ENCODE measurements around the gene DGKB. TPM values are rescaled to one million over a fixed set of nuclear protein-coding genes. Genes with fewer than 3 reads are reported as not detected.

DGKB gene
- total RNA-seq, 1 experiment from 2014 or later: not detected

DNA sequence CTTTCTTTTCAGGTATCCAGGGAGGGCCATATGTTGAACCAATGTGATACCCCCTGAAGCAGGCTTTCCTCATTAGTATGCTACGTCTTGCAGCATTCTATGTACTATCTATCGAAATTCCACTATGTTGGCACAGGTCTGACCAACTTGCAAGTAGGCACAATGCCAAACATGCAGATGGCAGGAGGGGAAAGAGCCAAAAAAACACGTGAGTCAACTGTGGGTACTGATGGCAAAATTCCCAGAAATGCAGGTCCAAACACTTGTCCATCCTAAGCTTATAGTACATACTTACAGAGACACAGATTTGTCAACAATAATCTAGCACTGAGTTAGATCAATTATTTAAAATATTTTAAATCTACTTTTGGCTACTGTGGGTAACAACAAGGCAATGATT, 394.9 kb downstream of the DGKB start:
- ChIA-PET CTCF (no interaction called here), POLR2A (ENCODE audit: low non-redundant PET) (no interaction called here)
- Histone ChIP-seq H3K27me3 (replicated peaks; ENCODE audit: insufficient read depth, low read depth, low read length, poor library complexity) (no peaks in the 10 kb centered on the region), H3K27ac (ENCODE audit: low read depth, low read length, poor library complexity, severe bottlenecking) (no peak overlapping the region), H3K4me1 (ENCODE audit: insufficient read depth, low read length, poor library complexity, severe bottlenecking) (no peaks in the 10 kb centered on the region), H3K4me3 (ENCODE audit: low read depth, low read length, poor library complexity, severe bottlenecking) (no peak overlapping the region), H3K9me3 (ENCODE audit: low read depth, low read length, poor library complexity, severe bottlenecking) (no peaks in the 10 kb centered on the region), H3K36me3 (ENCODE audit: insufficient read depth, low read length, poor library complexity, severe bottlenecking) (no peaks in the 10 kb centered on the region)
- DNase-seq (ENCODE audit: low spot score): peak; percentile 8
- no TSS peak for BruUV-seq (replicated peaks)
- TF ChIP-seq EZH2 (IDR thresholded peaks at IDR 0.05; ENCODE audit: borderline replicate concordance, low read depth, low read length, poor library complexity, severe bottlenecking) (no peak), CTCF (conservative IDR thresholded peaks at IDR 0.05; ENCODE audit: low read depth, low read length) (no peak)
- intact Hi-C loops (cut with micrococcal nuclease; ENCODE audit: unreplicated experiment): no loop called here

DNA sequence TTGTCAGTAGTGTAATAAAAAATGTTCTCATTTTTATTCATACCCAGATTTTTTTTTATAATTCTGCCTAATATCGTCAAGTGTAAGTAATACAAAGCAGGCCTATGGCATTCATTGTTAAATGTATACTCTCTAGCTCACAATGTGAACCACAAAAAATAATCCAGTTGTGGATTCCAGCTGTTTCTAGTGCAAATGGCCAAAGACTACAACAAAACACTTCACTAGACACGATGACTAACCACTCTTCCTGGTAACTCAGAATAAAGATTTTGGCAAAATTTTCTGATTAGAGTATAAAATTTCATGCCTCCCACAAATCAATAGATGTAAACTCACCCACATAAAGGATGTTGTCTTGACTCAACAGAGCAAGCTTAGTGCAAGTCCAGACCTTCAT, 396.6 kb downstream of the DGKB start:
- H3K9me3 ChIP-seq (ENCODE audit: low read depth, low read length, poor library complexity, severe bottlenecking): no peaks in the 10 kb centered on the region
- TF ChIP-seq CTCF (conservative IDR thresholded peaks at IDR 0.05; ENCODE audit: low read depth, low read length) (no peak), EZH2 (IDR thresholded peaks at IDR 0.05; ENCODE audit: borderline replicate concordance, low read depth, low read length, poor library complexity, severe bottlenecking) (no peak)

GRCh38 chr7:14504134-14504533, 398.4 kb downstream of the DGKB start:
- CTCF ChIA-PET: no interaction called here
- intact Hi-C loops (cut with micrococcal nuclease; ENCODE audit: unreplicated experiment): no loop called here
- no TSS peak for BruUV-seq (replicated peaks)
- DNase-seq (ENCODE audit: low spot score): no peak
- Histone ChIP-seq H3K4me3 (ENCODE audit: low read depth, low read length, poor library complexity, severe bottlenecking) (no peak overlapping the region), H3K4me1 (ENCODE audit: insufficient read depth, low read length, poor library complexity, severe bottlenecking) (no peaks in the 10 kb centered on the region), H3K27me3 (replicated peaks; ENCODE audit: insufficient read depth, low read depth, low read length, poor library complexity) (peaks cover under 1% of the 10 kb centered on the region), H3K36me3 (ENCODE audit: insufficient read depth, low read length, poor library complexity, severe bottlenecking) (no peaks in the 10 kb centered on the region), H3K9me3 (ENCODE audit: low read depth, low read length, poor library complexity, severe bottlenecking) (no peaks in the 10 kb centered on the region), H3K27ac (ENCODE audit: low read depth, low read length, poor library complexity, severe bottlenecking) (no peak overlapping the region)
- POLR2A ChIA-PET (ENCODE audit: low non-redundant PET): no interaction called here
- no peak for TF ChIP-seq EZH2 (IDR thresholded peaks at IDR 0.05; ENCODE audit: borderline replicate concordance, low read depth, low read length, poor library complexity, severe bottlenecking)
- no peak for TF ChIP-seq CTCF (conservative IDR thresholded peaks at IDR 0.05; ENCODE audit: low read depth, low read length)

More for the DNA sequence above, 396.6 kb downstream of the DGKB start:
- no peaks in the 10 kb centered on the region for H3K36me3 ChIP-seq (ENCODE audit: insufficient read depth, low read length, poor library complexity, severe bottlenecking)
- H3K27ac ChIP-seq (ENCODE audit: low read depth, low read length, poor library complexity, severe bottlenecking): no peak overlapping the region
- no peaks in the 10 kb centered on the region for H3K4me1 ChIP-seq (ENCODE audit: insufficient read depth, low read length, poor library complexity, severe bottlenecking)
- DNase-seq (ENCODE audit: low spot score): no peak
- H3K27me3 ChIP-seq (replicated peaks; ENCODE audit: insufficient read depth, low read depth, low read length, poor library complexity): no peaks in the 10 kb centered on the region
- H3K4me3 ChIP-seq (ENCODE audit: low read depth, low read length, poor library complexity, severe bottlenecking): no peak overlapping the region
- CTCF ChIA-PET: no interaction called here
- intact Hi-C loops (cut with micrococcal nuclease; ENCODE audit: unreplicated experiment): no loop called here
- POLR2A ChIA-PET (ENCODE audit: low non-redundant PET): no interaction called here
- BruUV-seq (replicated peaks): no TSS peak
